Prostate gland (tissue), 2 donors: Measurements from ENCODE around the gene CTIF. TPM values are rescaled to one million over a fixed set of nuclear protein-coding genes. Genes with fewer than 3 reads are reported as not detected.

ENCODE experiments used
- DNase-seq: peaks from one replicate; pipeline ENCODE4 v3.0.0-alpha.2; 2019; ENCODE audit warnings: low spot score
- H3K27ac ChIP-seq, 2 donors: fragments of 200-600 bp; sonication (generic); 2 replicates each; pipeline ENCODE4 v1.5.1; 2017 to 2019
- H3K27me3 ChIP-seq: fragments of 200-600 bp; sonication (generic); replicated peaks from 2 replicates; pipeline ENCODE4 v1.5.1; 2019; ENCODE audit not compliant: insufficient read depth
- H3K36me3 ChIP-seq, 2 donors: fragments of 200-600 bp; sonication (generic); 1 replicate in 1 of 2; 2 replicates in 1 of 2; pipeline versions ENCODE4 v1.5.1 to v1.8.1; 2017 to 2019
- H3K4me1 ChIP-seq: fragments of 200-600 bp; sonication (generic); replicated peaks from 2 replicates; pipeline ENCODE4 v1.5.1; 2019
- H3K4me3 ChIP-seq, 2 donors: fragments of 200-600 bp; sonication (generic); 2 replicates each; pipeline ENCODE4 v1.5.1; 2017 to 2019
- H3K9me3 ChIP-seq: fragments of 200-600 bp; sonication (generic); 2 replicates; pipeline ENCODE4 v1.5.1; 2017
- CTCF ChIP-seq, 4 experiments: fragments of 200-600 bp in 2 of 4; fragments of 450-650 bp in 2 of 4; sonication (generic) in 2 of 4; IDR thresholded peaks; 1 replicate in 3 of 4; 2 replicates in 1 of 4; pipeline ENCODE4 v1.5.1; 2016 to 2019; ENCODE audit warnings: antibody characterized with exemption in 4 of 4, mild to moderate bottlenecking in 2 of 4, moderate library complexity in 2 of 4
- POLR2A ChIP-seq: fragments of 450-650 bp; IDR thresholded peaks from one replicate; pipeline ENCODE4 v1.6.1; 2016; ENCODE audit warnings: antibody characterized with exemption, mild to moderate bottlenecking
- POLR2AphosphoS5 ChIP-seq: sonication (generic); formaldehyde crosslinking; IDR thresholded peaks from one replicate; pipeline ENCODE4 v1.6.1; 2017; ENCODE audit warnings: antibody characterized with exemption
- WGBS: methylation state at CpG from one replicate; pipeline ENCODE4 v1.1.5; 2018; 5-methylcytosine and 5-hydroxymethylcytosine counted together
- intact Hi-C: fragments of 100-400 bp; cut with DNase I; formaldehyde crosslinking; loops from one replicate; pipeline ENCODE4 v1.14.2; 2022
- total RNA-seq, 2 donors: library from RNA; depleted of rRNA; stranded (reverse); fragments of >200 nt; gene quantifications; one replicate each; pipeline ENCODE4 v1.1.0, GENCODE V29; 2016

Gene CTIF
- total RNA-seq, 2 donors from 2014 or later = 8.1 to 57.9 TPM

GRCh38 chr18:48794251-48794970 lies 255.6 kb downstream of the CTIF start:
- intact Hi-C loops = no loop called here
- TF ChIP-seq POLR2A (no peak), POLR2AphosphoS5 (no peak), CTCF (IDR thresholded peaks at IDR 0.05) (no peak)
- DNase-seq = no peak
- no peak overlapping the region for H3K4me3 ChIP-seq
- no peak overlapping the region for H3K27ac ChIP-seq
- 73% methylated on average over 10 of the region's 10 CpGs for WGBS
- H3K4me1 ChIP-seq = no peaks in the 10 kb centered on the region
- H3K36me3 ChIP-seq = no peaks in the 10 kb centered on the region
- no peaks in the 10 kb centered on the region for H3K9me3 ChIP-seq
- no peaks in the 10 kb centered on the region for H3K27me3 ChIP-seq

GRCh38 chr18:48795696-48796095 lies 256.9 kb downstream of the CTIF start:
- Histone ChIP-seq H3K9me3 (no peaks in the 10 kb centered on the region), H3K27ac (no peak overlapping the region), H3K4me1 (no peaks in the 10 kb centered on the region), H3K4me3 (no peak overlapping the region), H3K36me3 (no peaks in the 10 kb centered on the region), H3K27me3 (no peaks in the 10 kb centered on the region)
- intact Hi-C loops = no loop called here
- TF ChIP-seq POLR2A = no peak
- no peak for TF ChIP-seq CTCF (IDR thresholded peaks at IDR 0.05)
- TF ChIP-seq POLR2AphosphoS5 = no peak
- no peak for DNase-seq
- WGBS = 92% methylated on average over 4 of the region's 4 CpGs

- H3K27me3 ChIP-seq = no peaks in the 10 kb centered on the region
- H3K27ac ChIP-seq = no peak overlapping the region
- intact Hi-C loops = no loop called here
- TF ChIP-seq CTCF (IDR thresholded peaks at IDR 0.05) = no peak
- no peak for TF ChIP-seq POLR2A
- TF ChIP-seq POLR2AphosphoS5 = no peak
- H3K36me3 ChIP-seq = no peaks in the 10 kb centered on the region
- no peak for DNase-seq
- 97% methylated on average over 6 of the region's 6 CpGs for WGBS
- no peak overlapping the region for H3K4me3 ChIP-seq
- no peaks in the 10 kb centered on the region for H3K4me1 ChIP-seq
- H3K9me3 ChIP-seq = no peaks in the 10 kb centered on the region
These were observed 257.8 kb downstream of the CTIF start for GRCh38 chr18:48796491-48797205.

DNA sequence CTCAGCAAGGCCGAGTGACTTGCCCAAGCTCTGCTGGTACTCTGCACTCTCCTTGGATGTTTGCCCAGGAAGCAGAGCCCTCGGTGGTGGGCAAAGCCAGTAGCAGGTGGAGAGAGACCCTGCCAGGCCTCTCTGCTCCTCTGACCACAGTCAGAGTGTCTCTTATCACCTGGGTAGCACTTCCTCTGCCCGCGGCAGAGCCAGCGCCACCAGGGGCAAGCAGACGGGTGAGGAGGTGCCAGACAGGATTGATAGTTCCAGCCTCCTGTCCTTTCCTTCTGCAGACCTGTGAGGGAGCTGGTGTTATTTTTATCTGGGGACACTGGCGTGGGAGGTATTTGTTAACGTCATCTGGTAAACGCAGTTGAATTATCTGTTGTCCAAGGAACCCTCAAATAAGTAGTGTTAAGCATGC lies 259.0 kb downstream of the CTIF start:
- H3K9me3 ChIP-seq = no peaks in the 10 kb centered on the region
- H3K4me1 ChIP-seq = no peaks in the 10 kb centered on the region
- no peaks in the 10 kb centered on the region for H3K36me3 ChIP-seq
- H3K4me3 ChIP-seq = no peak overlapping the region
- 60% methylated on average over 9 of the region's 9 CpGs for WGBS
- no peak for DNase-seq
- intact Hi-C loops = no loop called here
- H3K27me3 ChIP-seq = no peaks in the 10 kb centered on the region
- no peak overlapping the region for H3K27ac ChIP-seq
- TF ChIP-seq POLR2AphosphoS5 = no peak
- no peak for TF ChIP-seq POLR2A

- Histone ChIP-seq H3K27ac (no peak overlapping the region), H3K4me1 (no peaks in the 10 kb centered on the region), H3K36me3 (no peaks in the 10 kb centered on the region), H3K27me3 (no peaks in the 10 kb centered on the region), H3K4me3 (no peak overlapping the region), H3K9me3 (no peaks in the 10 kb centered on the region)
- intact Hi-C loops = no loop called here
- no peak for TF ChIP-seq CTCF (IDR thresholded peaks at IDR 0.05)
- no peak for TF ChIP-seq POLR2A
- TF ChIP-seq POLR2AphosphoS5 = no peak
- WGBS = 94% methylated on average over 17 of the region's 17 CpGs
- no peak for DNase-seq
These were observed 259.8 kb downstream of the CTIF start for GRCh38 chr18:48798334-48799245.
